Sciatic nerve (tissue), 2 donors: ENCODE results near the gene INF2. TPM values are rescaled to one million over a fixed set of nuclear protein-coding genes. Genes with fewer than 3 reads are reported as not detected.
"Not testable (repeated sequence)": the region's sequence is repeated elsewhere in the genome, so short reads cannot be mapped to it uniquely, and the experiment has no call there.

Experiments used
- ATAC-seq: fragments of 200-7000 bp; cut with Tn5 transposase; one replicate; pipeline ENCODE4 v1.9.1; 2020; ENCODE audit warnings: mild to moderate bottlenecking, moderate library complexity
- DNase-seq: peaks from one replicate; pipeline ENCODE4 v3.0.0-alpha.2; 2020; ENCODE audit warnings: low spot score
- intact Hi-C: fragments of 100-400 bp; cut with DNase I; formaldehyde crosslinking; loops from one replicate; pipeline ENCODE4 v1.14.2; 2022
- total RNA-seq: library from RNA; stranded (reverse); fragmentation: NEBNext Ultra II Directional; extraction: Animal tissue kit (Norgen Biotek cat#: 25700); gene quantifications from one replicate; pipeline ENCODE4 v1.2.1, GENCODE V29; 2021
- donor health status: DM: no; HTN: no; CAD: no.
- donor health status: DM: no; HTN: no; CAD: no.

Gene INF2
- total RNA-seq, 1 donor from 2014 or later = 343 TPM

DNA sequence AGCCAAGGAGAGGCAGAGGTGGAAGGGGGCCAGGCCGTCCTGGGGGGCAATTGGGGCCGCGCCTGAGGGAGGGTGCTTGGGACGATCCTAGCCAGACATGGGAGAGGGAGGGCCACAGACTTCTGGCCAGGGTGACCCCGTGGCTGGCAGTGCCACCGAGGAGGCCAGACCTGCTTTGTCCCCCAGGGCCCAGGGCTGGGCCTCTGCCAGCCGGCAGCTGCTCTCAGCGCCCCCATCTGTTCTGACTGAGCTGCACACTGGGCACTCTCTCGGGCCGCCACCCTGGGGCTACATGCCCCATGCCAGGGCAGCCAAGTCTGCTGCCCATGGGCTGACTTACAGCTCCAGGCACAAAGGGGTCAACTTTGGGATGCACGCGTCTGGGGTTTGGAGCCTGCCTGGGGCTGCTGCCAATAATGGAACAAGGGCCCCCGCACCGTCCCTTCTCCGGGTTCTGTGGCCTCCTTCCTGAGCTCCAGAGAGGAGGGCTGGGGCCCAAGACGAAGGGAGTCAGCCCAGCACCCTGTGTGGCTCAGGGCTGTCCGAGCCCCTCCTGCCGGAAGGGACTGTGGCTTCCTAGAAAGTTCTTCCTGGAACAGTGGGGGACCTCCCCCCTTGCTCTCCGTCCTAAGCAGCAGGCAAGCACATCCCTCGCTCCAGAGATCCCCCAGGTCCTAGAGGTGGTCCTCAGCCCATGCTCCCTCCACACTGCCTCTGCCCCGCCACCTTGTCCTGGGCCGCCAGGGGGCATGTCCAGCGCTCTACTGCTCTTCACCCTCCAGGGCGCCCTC lies 35.8 kb downstream of the INF2 start:
- ATAC-seq (peak; percentile 54), DNase-seq (no peak)
- intact Hi-C loops = no loop called here

DNA sequence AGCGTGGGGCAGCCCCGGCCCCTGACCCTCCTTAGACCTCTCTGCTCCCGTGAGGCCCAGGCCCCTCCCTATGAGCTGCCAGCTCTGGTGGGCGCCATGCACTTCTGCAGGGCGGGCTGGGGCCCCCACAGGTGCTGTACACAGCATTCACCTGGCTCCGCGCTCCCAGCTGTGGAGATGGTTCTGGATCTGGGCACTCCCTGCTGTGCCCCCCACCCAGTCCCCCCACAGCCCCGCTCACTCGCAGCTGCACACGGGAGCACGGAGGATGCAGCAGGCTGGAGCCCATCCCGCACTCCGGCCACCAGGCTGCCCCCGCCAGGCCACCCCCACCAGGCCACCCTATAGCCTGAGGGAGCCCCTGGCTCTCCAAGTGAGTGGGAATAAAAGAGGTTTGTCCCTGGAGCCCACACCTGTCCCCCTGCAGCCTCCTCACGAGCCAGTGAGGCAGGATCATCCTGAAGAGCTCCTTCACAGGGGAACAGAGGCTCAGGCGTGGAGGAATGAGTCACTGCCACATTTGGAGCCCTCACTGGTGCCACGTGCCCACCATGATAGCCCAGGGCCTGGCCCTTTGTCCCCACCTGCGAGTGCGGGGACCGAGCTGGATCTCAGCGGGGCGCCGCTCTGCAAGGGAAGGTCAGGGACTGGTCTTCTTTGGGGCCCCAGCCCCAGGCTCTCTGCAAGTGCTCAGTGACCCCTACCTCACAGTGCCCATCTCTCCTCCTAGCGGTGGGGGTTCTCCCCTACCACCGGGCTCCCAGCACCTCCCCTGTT lies 36.5 kb downstream of the INF2 start:
- intact Hi-C loops = no loop called here
- DNase-seq (no peak), ATAC-seq (no peak)

DNA sequence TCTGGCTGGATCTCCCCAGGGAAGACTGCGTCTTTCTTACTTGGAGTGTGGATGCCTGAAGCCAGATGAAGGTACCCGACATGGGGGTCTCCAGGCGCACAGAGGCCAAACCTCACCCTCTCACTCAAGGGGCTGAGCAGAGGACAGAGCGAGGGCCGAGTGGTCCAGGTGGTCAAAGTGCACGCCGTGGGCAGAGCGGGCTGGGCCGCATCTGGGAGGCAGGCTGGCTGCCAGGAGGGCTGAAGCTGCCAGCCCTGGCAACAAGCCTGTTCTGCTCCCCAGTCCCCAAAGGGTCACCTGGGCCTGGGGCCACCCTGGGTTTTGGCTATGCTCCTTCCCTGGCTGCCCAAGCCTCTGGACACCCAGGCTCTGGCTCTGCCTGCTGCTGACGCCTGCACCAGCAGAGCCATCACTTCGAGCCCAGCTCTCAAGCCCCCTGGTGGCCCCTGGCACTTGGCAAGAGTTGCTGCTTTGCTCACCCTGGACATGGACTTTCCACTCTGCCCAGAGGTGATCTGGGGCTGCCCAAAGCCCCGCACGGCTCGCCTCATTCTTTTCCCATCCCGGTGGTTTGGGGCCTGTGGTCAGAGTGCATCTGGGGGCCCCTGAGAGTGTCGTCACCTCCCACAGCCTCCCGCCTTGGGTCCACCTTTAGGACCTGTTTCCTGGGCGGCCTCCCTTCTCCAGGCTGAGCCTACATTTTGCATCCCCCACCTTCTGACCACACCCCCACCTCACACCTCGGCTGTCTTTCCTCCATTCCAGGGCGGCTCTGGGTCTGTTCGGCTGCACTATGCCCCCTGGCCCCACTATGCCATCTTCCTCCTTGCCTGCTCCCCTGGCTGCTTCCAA lies 37.4 kb downstream of the INF2 start:
- no peak for ATAC-seq

DNA sequence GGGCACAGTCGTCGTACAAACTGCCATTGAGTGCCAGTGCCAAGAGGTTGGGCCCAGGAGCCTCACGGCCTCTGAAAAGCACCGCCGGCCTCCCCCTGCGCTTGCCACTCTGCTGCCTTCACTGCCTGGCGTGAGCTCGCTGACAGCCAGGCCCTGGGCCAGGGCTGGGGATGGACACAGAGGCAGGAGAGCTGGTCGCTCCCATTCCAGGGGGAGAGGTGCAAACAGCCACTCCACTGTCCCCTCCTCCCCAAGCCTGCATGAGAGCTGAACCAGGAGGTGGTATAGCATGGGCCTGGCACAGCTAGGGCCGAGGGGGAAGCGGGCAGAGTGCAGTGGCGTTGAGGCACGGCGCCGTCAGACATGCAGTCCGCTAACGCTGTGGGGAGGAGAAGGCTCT lies 39.2 kb downstream of the INF2 start:
- DNase-seq (no peak), ATAC-seq (no peak)
- intact Hi-C loops = no loop called here

More for the DNA sequence above, 37.4 kb downstream of the INF2 start:
- DNase-seq = no peak
- intact Hi-C loops = no loop called here

DNA sequence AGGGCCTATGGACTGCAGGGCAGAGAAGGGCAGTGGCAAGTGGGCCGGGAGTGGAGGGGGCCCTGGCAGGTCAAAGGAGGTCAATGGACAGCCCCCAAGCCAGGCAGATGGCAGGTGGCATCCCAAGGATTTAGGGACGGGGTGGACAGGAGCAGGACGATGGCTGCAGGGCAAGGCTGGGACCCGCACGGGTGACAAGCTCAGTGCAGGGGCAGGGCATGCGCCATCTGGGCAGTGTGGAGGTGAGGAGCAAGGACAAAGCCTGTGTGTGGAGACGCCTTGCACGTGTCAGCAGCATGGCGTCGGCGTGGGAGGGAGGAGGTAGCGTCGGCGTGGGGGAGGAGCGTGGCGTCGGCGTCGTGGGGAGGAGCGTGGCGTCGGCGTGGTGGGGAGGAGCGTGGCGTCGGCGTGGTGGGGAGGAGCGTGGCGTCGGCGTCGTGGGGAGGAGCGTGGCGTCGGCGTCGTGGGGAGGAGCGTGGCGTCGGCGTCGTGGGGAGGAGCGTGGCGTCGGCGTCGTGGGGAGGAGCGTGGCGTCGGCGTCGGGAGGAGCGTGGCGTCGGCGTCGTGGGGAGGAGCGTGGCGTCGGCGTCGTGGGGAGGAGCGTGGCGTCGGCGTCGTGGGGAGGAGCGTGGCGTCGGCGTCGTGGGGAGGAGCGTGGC lies 39.9 kb downstream of the INF2 start:
- intact Hi-C loops, DNase-seq, ATAC-seq: not testable (repeated sequence)

DNA sequence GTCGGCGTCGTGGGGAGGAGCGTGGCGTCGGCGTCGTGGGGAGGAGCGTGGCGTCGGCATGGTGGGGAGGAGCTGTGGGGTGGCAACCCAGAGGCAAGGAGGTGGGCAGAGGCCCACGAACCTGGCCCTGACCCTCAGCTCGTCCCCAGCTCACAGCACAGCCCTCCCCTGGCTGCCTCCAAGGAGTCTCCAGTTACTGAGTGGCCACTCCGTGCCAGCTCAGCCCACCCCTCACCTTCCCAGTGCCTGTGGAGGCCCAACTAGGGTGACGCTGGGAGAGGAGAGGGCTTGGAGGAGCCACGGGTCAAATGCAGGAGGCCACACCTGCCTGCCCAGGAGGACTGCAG lies 40.4 kb downstream of the INF2 start:
- ATAC-seq (no peak), DNase-seq (no peak)
- intact Hi-C loops = no loop called here

DNA sequence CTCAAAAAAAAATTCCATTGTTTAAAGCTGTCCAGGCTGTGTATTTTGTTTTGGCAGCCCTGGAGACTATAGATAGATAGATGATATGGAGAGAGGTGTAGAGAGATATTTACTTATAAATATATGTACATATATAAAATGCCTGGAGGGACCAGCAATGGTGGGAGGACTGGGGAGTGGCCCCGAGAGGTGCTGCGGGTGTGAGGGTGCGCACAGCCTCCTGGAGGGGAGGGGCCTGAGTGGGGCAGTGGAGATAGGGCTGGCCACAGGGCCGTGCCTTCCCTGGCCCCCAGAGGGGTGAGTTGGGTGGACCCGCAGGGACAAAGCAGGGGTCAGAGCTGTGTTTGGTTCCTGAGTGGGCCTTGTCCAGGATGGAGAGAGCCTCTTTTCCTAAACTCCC lies 41.1 kb downstream of the INF2 start:
- intact Hi-C loops = no loop called here
- ATAC-seq = no peak
- no peak for DNase-seq

DNA sequence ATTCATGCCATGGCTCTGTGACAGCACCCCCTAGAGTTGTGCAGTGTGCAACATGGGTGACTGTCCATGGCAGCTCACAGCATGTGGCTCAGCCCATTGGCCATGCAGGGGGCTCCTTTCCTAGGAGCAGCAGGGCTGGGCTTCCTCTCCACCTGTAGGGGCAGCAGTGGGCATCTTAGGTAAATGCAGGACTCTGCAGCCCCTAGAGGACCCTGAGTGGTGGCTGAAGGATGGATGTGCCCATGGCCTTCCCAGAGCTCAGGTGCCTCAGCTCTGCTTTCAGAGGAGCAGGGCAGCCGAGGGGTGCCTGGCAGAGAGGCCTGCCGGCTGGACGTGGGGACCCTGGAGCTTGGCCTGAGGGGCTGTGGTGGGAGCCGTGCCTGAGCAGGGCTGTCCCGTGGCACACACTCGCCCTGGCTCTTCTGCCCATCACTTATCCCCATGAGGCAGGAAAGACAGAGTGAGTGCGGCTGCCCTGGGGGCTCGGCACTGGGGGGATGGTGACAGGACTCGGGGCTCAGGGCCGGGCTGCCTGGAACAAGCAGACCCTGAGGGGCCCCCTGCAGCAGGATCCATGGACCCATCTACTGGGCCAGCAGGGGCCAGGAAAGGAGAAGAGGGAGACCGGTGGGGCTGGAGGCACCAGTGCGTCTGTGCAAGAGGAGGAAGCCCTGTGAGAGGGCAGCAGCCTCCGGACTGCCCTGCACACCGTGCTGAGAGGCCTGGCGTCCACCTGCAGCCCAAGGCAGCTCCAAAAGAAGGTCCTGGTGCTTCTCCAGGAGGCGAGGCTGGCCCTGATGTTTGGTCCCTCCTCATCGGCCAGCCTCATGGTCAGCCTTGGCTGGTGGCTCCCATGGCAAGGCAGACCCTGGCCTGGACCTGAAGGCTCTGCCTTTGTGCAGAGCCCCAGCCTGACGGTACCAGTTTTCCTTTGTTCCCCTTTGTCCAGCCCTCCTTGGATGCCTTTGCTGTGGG lies 42.2 kb downstream of the INF2 start:
- intact Hi-C loops = no loop called here
- ATAC-seq = no peak
- no peak for DNase-seq

DNA sequence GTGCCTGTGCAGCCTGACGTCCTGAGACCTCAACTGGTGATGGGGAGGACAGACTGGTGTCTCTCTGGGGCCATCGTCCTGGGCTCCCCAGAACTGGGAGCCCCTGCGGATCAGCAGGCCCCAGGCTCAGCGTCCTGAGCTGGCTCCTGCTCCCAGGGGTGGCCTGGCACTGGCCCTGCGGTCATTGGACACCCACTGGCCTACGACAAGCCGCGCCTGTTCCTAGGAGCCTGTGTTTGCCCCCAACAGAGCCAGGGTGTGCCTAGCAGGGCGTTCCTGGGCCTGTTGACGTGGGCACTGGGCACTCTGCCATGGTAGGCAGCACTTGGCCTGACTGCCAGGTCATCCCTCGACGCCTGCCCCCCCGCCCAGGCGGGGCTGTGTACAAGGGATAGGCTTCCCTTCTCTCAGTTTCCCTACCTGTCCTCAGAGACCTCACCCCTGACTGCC lies 43.0 kb downstream of the INF2 start:
- ATAC-seq (peak; percentile 4), DNase-seq (peak; percentile 77)
- intact Hi-C loops = no loop called here

DNA sequence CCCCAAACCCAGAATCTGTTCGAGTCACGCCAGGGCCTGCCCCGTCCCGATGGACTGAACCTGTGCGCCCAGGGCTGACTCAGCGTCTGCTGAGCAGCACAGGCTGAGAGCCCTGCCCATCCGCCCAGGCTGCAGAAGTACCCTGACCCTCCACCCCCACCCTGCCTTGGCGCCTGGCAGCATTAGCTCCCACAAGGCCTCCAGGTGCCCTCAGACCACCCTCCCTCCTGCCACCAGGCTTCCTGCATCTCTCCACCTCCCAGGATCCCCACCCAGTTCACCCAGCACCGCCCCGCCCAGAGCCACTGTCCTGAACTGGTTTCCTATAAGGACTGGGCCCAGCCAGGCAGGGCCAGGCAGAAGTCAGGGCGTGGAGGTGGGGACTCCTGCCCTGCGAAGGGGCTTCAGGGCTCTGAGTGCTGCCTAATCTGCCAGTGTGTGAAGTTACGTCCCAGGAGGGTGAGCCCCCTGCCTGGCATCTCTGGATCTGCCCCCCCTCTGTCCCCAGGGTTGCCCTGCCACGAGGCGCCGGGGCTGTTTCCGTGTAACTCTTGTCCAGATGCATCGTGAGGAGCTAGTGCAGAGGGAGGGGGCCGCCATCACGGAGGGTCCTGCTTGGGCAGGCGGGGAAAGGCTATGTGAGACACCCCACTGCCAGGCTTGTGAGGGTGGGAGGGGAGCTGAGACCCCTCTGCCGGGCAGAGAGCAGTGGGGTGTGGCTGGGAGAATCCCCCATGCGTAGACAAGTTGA lies 43.7 kb downstream of the INF2 start:
- DNase-seq = no peak
- ATAC-seq = no peak
- intact Hi-C loops = no loop called here

DNA sequence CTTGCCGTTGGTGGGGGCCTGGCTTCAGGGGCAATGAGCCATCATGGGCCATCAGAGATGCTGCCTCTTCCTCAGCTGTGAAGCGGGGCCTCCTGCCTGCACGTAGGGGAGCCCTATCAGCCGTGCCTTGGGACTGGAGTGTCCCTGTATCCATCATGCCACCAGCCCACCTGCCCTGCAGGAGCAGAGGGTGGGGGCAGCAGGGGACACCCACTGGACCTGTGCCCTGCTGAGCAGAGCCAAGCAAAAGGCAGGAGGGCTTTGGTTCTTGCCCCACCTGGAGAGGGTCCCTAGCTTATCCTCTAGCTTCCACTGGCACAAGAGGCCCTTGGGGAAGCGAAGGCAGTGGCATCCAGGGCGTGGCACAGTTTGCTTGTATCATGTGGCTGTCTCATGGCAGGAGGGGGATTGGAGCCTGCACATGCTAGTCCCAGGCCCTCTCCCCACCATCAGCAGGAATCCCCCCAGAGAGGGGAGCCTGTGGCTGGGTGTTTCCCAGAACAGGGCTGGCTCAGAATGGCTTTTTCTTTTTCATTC lies 44.7 kb downstream of the INF2 start:
- ATAC-seq (no peak), DNase-seq (no peak)
- intact Hi-C loops = no loop called here

DNA sequence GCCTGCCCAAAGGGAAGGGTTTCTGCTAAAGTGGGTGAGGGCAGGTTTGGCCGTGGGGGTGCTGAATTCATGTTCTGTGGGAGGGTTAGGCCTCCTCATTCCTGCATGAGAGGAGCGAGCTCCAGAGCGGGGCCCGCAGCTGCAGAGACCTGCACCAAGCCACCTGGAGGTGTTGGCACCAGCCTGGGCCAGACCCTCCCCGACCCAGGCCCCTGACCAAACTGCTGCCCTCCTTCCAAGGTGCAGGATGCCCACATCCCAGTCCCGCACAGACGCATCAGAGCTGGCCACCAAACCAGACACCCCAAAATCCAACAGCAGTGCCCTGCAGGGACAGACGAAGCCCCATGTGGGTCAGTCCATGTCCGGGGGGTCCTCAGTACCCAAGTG lies 45.2 kb downstream of the INF2 start:
- intact Hi-C loops = no loop called here
- ATAC-seq (no peak), DNase-seq (no peak)

DNA sequence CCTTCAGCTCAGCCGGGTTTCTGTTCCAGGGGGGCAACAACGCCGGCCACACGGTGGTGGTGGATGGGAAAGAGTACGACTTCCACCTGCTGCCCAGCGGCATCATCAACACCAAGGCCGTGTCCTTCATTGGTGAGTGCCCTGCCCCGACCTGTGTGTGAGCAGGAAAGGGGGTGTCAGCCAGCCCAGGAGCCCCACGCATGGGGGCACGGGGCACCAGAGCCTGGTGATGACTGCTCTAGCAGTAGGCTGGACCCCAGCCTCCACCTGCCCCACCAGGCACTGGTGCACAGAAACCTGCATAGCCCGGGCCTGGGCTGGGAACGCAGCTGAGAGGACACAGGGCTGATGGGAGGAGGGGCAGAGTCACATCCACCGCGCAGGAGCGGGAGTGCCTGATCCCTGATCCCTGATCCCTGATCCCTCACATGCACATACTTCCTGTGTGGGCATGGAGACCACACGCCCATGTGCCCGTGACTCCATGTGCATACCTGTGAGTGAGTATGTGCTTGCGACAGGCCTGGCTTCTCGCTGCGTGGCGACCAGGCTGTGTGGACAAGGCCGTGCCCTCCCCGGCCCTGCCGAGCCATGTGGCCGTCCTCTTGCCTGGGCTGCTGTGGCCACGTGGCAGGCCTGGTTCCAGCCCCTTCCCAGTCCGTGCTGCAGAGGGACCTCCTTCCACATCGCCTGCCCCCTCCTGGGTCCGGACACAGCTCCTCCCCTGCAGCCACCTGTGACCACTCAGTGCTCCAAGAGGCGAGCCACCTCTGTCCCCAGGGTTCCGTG lies 45.8 kb downstream of the INF2 start:
- intact Hi-C loops = no loop called here
- DNase-seq = no peak
- peak; percentile 27 for ATAC-seq

DNA sequence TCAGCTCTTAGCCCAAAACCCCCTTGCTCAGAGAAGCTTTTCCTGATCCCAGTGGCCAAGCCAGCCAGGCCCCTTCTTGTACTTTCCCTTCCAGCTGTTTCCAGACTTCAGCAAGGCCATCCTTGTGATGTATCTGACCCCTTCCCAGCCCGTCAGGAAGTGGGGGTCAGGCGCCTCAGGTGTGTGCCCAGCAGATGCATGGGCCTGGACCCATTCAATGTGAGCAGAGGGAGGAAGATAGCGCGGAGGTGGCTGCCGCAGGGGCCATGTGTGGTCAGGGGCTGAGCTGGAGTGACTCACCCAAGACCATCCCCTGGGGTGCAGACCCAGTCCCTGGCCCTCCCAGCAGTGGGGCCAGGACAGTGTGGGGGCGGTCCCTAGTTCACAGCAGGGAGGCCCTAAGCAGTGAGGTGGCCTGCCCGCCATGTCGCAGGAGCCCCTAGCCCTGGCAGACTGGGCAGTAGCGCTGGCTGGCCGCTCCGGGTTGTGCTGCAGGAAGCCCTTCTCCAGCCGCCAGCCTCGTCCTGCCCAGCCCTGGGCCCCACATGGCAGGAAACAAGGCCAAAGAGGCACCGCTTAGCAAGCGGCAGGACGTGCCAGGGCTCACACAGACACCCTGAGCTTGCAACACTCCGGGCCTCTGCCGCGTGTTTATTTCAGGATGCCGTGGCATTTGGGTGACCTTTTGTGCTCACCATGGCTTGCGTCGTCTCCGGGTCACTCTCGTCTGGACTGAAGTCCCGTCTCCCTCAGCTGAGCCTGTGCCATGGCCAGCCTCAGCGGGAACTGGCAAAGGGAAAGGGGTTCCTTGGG lies 46.6 kb downstream of the INF2 start:
- DNase-seq (peak; percentile 84), ATAC-seq (peak; percentile 90)
- intact Hi-C loops = no loop called here

DNA sequence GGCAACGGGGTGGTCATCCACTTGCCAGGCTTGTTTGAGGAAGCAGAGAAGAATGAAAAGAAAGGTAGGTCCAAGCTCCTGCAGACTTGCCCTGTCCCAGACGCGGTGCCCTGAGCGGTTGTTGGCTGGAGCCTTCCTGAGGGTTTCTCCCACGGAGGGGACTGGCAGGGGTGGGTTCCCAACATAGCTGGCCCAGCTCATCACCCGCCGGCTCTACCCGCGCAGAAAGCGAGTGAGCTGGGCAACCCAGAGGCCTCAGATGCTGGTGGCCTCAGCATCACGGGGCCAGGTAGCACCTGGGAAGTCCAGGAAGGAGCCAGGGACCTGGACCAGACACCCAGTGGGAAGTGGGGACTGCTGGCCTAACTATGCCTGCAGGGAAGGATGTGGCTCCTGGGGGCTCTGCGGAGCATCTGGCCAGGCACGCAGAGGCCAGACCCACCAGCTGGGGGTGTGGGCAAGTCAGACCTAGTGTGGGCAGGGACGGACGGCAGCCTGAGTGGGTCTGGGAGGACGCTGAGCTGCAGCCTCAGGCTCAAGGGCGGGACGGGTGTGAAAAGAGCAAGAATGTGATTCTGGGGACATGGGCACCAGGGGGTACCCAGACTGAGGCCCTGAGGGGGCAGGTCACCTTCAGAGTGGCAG lies 49.1 kb downstream of the INF2 start:
- DNase-seq (no peak), ATAC-seq (no peak)
- intact Hi-C loops = no loop called here
